SJCRH30 (cell line): ENCODE data around the gene ALX1. TPM values are rescaled to one million over a fixed set of nuclear protein-coding genes. Genes with fewer than 3 reads are reported as not detected.

Source experiments
- DNase-seq, 2 experiments: peaks; one replicate each; pipeline ENCODE4 v3.0.0-alpha.2; 2015 to 2020
- H3K27ac ChIP-seq: fragments of 250-450 bp; sonication (Bioruptor Pico); 2 replicates; pipeline ENCODE4 v1.5.1; 2020; ENCODE audit warnings: mild to moderate bottlenecking, moderate library complexity
- H3K27me3 ChIP-seq: fragments of 250-450 bp; sonication (Bioruptor Pico); 2 replicates; pipeline ENCODE4 v1.5.1; 2020; ENCODE audit warnings: mild to moderate bottlenecking, moderate library complexity
- H3K36me3 ChIP-seq: fragments of 250-450 bp; sonication (Bioruptor Pico); 2 replicates; pipeline ENCODE4 v1.5.1; 2020; ENCODE audit warnings: mild to moderate bottlenecking, moderate library complexity
- H3K4me1 ChIP-seq: fragments of 250-450 bp; sonication (Bioruptor Pico); 2 replicates; pipeline ENCODE4 v1.5.1; 2020; ENCODE audit warnings: mild to moderate bottlenecking, moderate library complexity
- H3K4me3 ChIP-seq: fragments of 250-450 bp; sonication (Bioruptor Pico); 2 replicates; pipeline ENCODE4 v1.5.1; 2020; ENCODE audit warnings: mild to moderate bottlenecking, moderate library complexity
- H3K9me3 ChIP-seq: fragments of 250-450 bp; sonication (Bioruptor Pico); replicated peaks from 2 replicates; pipeline ENCODE4 v1.5.1; 2020; ENCODE audit warnings: mild to moderate bottlenecking, moderate library complexity
- total RNA-seq: library from RNA; depleted of rRNA; stranded (reverse); fragments of >200 nt; shearing (Covaris generic); gene quantifications from 2 replicates; pipeline ENCODE4 v1.2.3, GENCODE V29; 2014; rRNA removed

The ALX1 gene
- total RNA-seq: 10.5 and 11.2 TPM in 2 replicates

DNA sequence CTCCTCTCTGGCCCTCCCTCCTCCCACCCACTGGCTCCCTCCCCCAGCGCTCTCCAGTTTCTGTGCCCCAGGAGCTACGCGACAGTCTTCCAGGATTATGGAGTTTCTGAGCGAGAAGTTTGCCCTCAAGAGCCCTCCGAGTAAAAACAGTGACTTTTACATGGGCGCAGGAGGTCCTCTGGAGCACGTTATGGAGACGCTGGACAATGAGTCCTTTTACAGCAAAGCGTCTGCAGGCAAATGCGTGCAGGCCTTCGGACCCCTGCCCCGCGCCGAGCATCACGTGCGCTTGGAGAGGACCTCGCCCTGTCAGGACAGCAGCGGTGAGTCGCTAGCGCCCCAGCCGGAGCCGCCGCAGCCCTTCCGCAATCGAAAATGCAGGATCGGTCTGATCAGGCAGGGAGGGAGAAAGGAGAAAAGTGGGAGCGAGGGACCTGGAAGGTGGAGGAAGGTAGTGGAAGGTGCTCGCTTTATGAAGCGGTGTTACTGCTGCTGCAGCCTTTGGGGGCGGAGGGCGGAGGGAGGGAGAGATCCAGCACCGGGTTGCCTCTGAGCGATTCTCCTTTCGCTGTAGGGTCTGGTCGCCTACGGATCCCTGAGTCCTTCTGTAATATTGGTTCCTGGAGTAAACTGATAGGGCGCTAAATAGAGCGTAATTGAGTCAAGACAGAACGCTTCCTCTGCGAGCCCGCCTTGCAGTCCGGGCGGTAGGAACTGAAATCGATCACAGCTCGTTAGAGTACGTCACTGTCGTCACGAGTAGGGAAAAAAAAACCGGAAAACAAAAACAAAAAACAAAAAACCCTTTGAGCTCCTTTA is at the start of gene ALX1:
ALX1 (plus strand) TSS at position 56 of the 819 bp plus-strand sequence; CDS start at position 98, 42 bp downstream.
- H3K9me3 ChIP-seq: no peaks in the 10 kb centered on the region
- peak; percentile 87 to 88 for DNase-seq
- H3K4me1 ChIP-seq: peaks cover 14% of the 10 kb centered on the region
- H3K27me3 ChIP-seq: no peaks in the 10 kb centered on the region
- peak within 1 kb of the TSS; percentile 78 for H3K27ac ChIP-seq
- H3K4me3 ChIP-seq: peak within 1 kb of the TSS; percentile 70
- no peaks in the 10 kb centered on the region for H3K36me3 ChIP-seq

GRCh38 chr12:85237327-85237726 is 42.7 kb upstream of the ALX1 start:
- peaks cover 5% of the 10 kb centered on the region; the same call in 1 of the 2 replicates for H3K9me3 ChIP-seq
- no peaks in the 10 kb centered on the region for H3K27me3 ChIP-seq
- no peak overlapping the region for H3K4me3 ChIP-seq
- DNase-seq: no peak
- H3K36me3 ChIP-seq: no peaks in the 10 kb centered on the region
- no peak overlapping the region for H3K27ac ChIP-seq
- H3K4me1 ChIP-seq: no peaks in the 10 kb centered on the region; the same call in 1 of the 2 replicates

DNA sequence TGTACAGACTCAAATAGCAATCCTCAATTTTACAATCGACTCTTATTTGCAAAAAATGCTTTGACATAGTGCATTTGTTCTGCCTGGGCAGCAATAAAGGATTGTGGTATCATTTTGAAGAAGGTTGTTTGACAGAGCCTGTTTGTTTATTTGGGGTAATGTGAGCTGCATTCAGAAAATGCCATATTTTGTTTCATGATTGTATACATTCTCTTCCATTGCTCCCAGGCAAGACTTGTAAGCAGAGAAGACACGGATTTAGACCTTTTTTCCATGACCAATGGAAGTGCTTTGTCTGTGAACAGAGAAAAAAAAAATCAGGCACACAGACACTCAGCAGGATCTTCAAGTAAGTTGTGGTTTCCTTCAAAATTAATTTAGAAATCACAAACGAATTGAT is 35.5 kb upstream of the ALX1 start:
- peak overlapping the region; percentile 56 for H3K27ac ChIP-seq
- no peaks in the 10 kb centered on the region for H3K9me3 ChIP-seq
- H3K36me3 ChIP-seq: no peaks in the 10 kb centered on the region
- H3K4me1 ChIP-seq: peaks cover 13% of the 10 kb centered on the region
- peak overlapping the region; percentile 5; the same call in 1 of the 2 replicates for H3K4me3 ChIP-seq
- DNase-seq: peak; percentile 24 to 82
- H3K27me3 ChIP-seq: no peaks in the 10 kb centered on the region

DNA sequence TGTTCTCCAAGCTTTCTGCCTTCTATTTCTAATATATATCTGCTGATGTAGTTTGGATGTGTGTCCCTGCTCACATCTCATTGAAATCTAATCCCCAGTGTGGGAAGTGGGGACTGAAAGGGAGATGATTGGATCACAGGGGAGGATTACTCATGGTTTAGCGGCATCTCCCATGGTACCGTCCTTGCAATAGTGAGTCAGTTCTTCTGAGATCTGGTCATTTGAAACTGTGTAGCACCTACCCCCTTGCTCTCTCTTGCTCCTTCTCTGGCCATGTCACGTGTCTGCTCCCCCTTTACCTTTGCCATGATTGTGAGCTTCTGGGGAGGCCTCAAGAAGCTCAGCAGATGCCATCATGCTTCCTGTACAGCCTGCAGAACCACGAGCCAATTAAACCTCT is 26.2 kb upstream of the ALX1 start:
- H3K36me3 ChIP-seq: no peaks in the 10 kb centered on the region
- no peaks in the 10 kb centered on the region for H3K4me1 ChIP-seq
- DNase-seq: no peak
- no peaks in the 10 kb centered on the region for H3K27me3 ChIP-seq
- no peak overlapping the region for H3K4me3 ChIP-seq
- no peak overlapping the region for H3K27ac ChIP-seq
- no peaks in the 10 kb centered on the region; the same call in 1 of the 2 replicates for H3K9me3 ChIP-seq

GRCh38 chr12:85257671-85258070 is 22.3 kb upstream of the ALX1 start:
- no peaks in the 10 kb centered on the region for H3K36me3 ChIP-seq
- H3K4me3 ChIP-seq: no peak overlapping the region
- H3K27ac ChIP-seq: no peak overlapping the region
- no peak for DNase-seq
- H3K4me1 ChIP-seq: no peaks in the 10 kb centered on the region
- no peaks in the 10 kb centered on the region; the same call in 1 of the 2 replicates for H3K9me3 ChIP-seq
- H3K27me3 ChIP-seq: no peaks in the 10 kb centered on the region

DNA sequence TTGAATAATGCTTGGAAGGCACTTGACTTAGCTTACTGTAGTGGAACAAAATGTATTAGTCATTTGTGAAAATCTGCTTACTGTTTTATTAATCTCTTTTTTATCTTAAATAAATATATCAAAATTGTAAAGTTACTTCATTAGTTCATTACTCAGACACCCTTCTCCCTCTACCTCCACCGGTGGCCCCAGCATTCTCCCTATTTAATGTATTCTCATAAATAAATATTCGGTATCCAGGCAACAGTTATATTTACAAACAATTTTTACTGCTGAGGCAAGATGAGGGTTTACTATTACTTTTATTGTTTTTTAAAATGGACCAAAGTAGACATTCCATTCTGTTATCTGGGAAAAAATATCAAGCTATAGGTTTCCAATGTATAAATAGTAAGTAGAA is 19.6 kb upstream of the ALX1 start:
- Histone ChIP-seq H3K4me1 (no peaks in the 10 kb centered on the region), H3K27ac (no peak overlapping the region), H3K4me3 (no peak overlapping the region), H3K36me3 (no peaks in the 10 kb centered on the region), H3K9me3 (no peaks in the 10 kb centered on the region; the same call in 1 of the 2 replicates), H3K27me3 (no peaks in the 10 kb centered on the region)
- no peak for DNase-seq

GRCh38 chr12:85260896-85261295 is 19.1 kb upstream of the ALX1 start:
- no peaks in the 10 kb centered on the region for H3K27me3 ChIP-seq
- no peaks in the 10 kb centered on the region for H3K9me3 ChIP-seq
- no peak for DNase-seq
- H3K4me1 ChIP-seq: no peaks in the 10 kb centered on the region
- no peak overlapping the region for H3K27ac ChIP-seq
- H3K4me3 ChIP-seq: no peak overlapping the region
- H3K36me3 ChIP-seq: no peaks in the 10 kb centered on the region

DNA sequence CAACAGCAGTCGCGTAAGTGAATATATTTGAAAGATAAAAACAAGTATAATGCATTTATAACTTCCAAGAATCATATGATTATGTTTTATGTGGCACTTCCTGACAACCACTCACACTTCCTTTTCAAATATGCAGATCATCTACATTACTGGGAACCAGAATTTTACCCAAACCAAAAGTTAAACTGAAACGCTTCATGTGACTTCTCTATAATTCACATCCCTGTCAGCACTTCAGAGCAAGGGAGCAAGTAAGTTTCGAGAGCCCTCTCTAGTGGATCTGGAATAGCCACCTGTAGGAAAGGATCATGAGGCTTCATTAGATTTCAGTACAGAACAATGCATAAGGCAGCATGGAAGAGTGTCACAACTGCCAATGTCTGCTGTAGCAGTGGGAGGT is 13.7 kb upstream of the ALX1 start:
- DNase-seq: no peak
- no peak overlapping the region for H3K4me3 ChIP-seq

GRCh38 chr12:85273381-85274314 is 6.4 kb upstream of the ALX1 start:
- no peaks in the 10 kb centered on the region for H3K36me3 ChIP-seq
- no peaks in the 10 kb centered on the region for H3K9me3 ChIP-seq
- no peak overlapping the region for H3K27ac ChIP-seq
- no peak for DNase-seq
- no peaks in the 10 kb centered on the region for H3K4me1 ChIP-seq
- no peaks in the 10 kb centered on the region for H3K27me3 ChIP-seq
- H3K4me3 ChIP-seq: no peak overlapping the region

More for the DNA sequence above, 13.7 kb upstream of the ALX1 start:
- no peak overlapping the region for H3K27ac ChIP-seq
- no peaks in the 10 kb centered on the region for H3K4me1 ChIP-seq
- no peaks in the 10 kb centered on the region for H3K9me3 ChIP-seq
- H3K36me3 ChIP-seq: no peaks in the 10 kb centered on the region
- no peaks in the 10 kb centered on the region for H3K27me3 ChIP-seq

DNA sequence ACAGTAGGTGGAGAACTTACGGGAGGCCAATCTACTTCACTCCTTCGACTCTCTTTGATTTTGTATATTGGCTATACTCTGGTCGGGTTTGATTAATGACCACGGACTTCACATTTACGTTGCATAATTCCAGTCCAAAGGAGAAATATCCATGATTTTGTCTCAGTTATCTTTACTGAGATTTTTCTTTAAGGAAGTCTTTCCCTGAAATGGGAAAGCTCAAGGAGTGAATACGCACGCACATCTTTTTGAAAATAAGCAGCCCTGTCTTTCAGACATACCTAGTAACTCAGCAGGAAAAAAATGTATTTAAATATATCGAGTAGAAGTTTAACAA is 5.7 kb upstream of the ALX1 start:
- Histone ChIP-seq H3K4me1 (no peaks in the 10 kb centered on the region), H3K27me3 (no peaks in the 10 kb centered on the region), H3K4me3 (no peak overlapping the region), H3K9me3 (no peaks in the 10 kb centered on the region), H3K27ac (no peak overlapping the region), H3K36me3 (no peaks in the 10 kb centered on the region)
- no peak for DNase-seq

DNA sequence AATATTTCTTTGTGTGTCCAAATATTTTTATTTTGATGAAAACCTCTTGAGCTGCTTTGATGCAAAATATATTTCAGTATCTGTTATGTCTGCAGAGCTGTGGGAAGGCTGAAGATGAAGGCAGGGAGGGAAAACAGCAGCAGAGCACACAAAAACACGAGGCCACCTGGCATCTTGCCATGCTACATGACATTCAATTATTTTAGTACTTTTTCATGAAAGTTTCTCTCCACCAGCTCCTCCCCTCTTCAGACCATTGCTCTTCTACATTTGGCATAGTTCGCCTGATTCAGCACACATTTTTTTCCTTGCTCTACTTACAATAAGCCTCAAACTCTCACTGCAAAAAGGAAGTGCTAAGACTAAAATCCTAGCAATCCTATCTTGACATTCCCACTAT is 4.6 kb upstream of the ALX1 start:
- H3K4me1 ChIP-seq: no peaks in the 10 kb centered on the region
- no peaks in the 10 kb centered on the region for H3K36me3 ChIP-seq
- H3K27ac ChIP-seq: no peak overlapping the region
- DNase-seq: peak in 1 of 2 experiments; percentile 20
- no peak overlapping the region for H3K4me3 ChIP-seq
- no peaks in the 10 kb centered on the region for H3K27me3 ChIP-seq
- H3K9me3 ChIP-seq: no peaks in the 10 kb centered on the region

DNA sequence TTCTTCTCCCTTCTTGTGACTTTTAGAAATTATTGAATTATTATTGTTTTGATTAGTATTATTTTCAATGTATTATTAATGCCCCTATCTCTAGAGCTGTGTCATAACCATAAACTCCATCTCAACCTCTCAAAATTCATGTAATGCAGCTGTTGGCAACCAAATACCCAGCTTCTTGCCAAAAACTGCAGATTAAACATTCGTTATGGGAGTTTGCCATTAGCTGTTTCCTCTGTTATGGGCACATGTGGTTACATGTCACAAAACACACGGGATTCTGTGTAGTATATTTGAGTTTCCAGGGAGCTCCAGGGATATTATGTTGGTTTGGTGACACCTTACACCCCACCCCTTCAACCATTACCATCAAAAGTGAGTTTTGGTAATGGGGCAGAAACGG is 2.8 kb upstream of the ALX1 start:
- Histone ChIP-seq H3K4me3 (no peak overlapping the region), H3K4me1 (no peaks in the 10 kb centered on the region), H3K36me3 (no peaks in the 10 kb centered on the region), H3K27me3 (no peaks in the 10 kb centered on the region), H3K9me3 (no peaks in the 10 kb centered on the region), H3K27ac (no peak overlapping the region)
- DNase-seq: peak in 1 of 2 experiments; percentile 24

GRCh38 chr12:85277900-85278597 is 2.0 kb upstream of the ALX1 start:
- peaks cover 6% of the 10 kb centered on the region; the same call in 1 of the 2 replicates for H3K4me1 ChIP-seq
- no peaks in the 10 kb centered on the region for H3K36me3 ChIP-seq
- H3K27me3 ChIP-seq: no peaks in the 10 kb centered on the region
- no peak overlapping the region for H3K27ac ChIP-seq
- no peak for DNase-seq
- H3K4me3 ChIP-seq: no peak overlapping the region
- H3K9me3 ChIP-seq: no peaks in the 10 kb centered on the region

DNA sequence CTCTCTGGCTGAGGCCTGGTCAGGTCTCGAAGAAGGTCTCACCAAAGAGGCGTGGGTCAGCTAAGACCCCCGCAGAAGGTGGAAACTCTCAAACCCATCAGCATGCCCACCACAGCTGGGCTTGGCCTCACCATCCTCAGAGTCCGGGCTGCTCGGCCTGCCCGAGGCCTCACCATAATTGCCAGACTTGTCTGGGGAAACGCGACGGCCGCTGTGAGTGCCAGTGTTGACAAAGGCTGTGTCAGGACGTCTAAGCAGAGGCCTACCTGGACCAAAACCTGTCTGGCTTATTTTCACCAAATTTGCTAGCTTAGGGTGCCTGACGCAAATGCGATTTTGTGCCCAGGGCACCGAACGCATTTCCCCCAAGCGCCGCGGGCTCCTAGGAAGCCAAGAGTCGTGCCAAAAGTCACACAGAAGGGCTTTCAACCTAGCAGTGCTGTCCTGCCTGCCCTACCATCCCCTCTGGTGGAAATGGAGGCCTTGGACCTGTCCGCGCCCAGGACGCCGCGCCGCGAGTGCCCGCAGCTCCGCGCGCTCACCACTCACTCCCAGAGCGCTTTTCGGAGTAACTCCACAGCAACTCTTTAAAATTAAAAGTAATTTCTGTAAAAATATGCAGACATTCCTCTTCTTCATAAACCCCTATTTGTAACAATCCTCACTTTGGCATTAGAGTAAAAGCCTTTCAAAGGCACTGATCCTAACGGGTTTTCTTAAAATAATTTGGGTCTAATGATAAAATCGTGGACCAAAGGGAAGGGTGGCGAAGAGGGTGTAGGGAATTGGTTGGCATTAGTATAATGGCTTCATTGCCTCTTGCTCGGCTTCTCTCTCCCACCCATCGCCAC is 1.2 kb upstream of the ALX1 start:
- H3K36me3 ChIP-seq: no peaks in the 10 kb centered on the region
- DNase-seq: no peak
- no peaks in the 10 kb centered on the region for H3K27me3 ChIP-seq
- peaks cover 9% of the 10 kb centered on the region; the same call in 1 of the 2 replicates for H3K4me1 ChIP-seq
- H3K9me3 ChIP-seq: no peaks in the 10 kb centered on the region
- H3K4me3 ChIP-seq: no peak overlapping the region
- no peak overlapping the region for H3K27ac ChIP-seq
